ENCODE results near the gene TRPM1. TPM values are rescaled to one million over a fixed set of nuclear protein-coding genes. Genes with fewer than 3 reads are reported as not detected.
A peak's percentile ranks its signal among the peaks of the same experiment; 100 is the strongest.

The TRPM1 gene
- total and polyA plus RNA-seq, 4 donors = 0.09 TPM; not detected in 3

- TF ChIP-seq, protein P1, sequence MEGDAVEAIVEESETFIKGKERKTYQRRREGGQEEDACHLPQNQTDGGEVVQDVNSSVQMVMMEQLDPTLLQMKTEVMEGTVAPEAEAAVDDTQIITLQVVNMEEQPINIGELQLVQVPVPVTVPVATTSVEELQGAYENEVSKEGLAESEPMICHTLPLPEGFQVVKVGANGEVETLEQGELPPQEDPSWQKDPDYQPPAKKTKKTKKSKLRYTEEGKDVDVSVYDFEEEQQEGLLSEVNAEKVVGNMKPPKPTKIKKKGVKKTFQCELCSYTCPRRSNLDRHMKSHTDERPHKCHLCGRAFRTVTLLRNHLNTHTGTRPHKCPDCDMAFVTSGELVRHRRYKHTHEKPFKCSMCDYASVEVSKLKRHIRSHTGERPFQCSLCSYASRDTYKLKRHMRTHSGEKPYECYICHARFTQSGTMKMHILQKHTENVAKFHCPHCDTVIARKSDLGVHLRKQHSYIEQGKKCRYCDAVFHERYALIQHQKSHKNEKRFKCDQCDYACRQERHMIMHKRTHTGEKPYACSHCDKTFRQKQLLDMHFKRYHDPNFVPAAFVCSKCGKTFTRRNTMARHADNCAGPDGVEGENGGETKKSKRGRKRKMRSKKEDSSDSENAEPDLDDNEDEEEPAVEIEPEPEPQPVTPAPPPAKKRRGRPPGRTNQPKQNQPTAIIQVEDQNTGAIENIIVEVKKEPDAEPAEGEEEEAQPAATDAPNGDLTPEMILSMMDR (IDR thresholded peaks at IDR 0.05; ENCODE audit: control extremely low read depth, extremely low read depth) = no peak
- Histone ChIP-seq H3K4me1 (ENCODE audit: control insufficient read depth in 5 of 5, insufficient read depth in 5 of 5, low read length in 5 of 5) (peaks cover 0 to 2% (median 0%) of the 10 kb centered on the region in 5 donors), H3K36me3 (ENCODE audit: control insufficient read depth in 4 of 4, insufficient read depth in 4 of 4, low read length in 4 of 4) (no peaks in the 10 kb centered on the region), H3K27ac (ENCODE audit: low read depth in 1 of 2, low read length in 1 of 2) (no peak overlapping the region), H3K9me3 (ENCODE audit: control insufficient read depth in 4 of 4, insufficient read depth in 3 of 4, low read length in 3 of 4) (no peaks in the 10 kb centered on the region), H3K4me3 (no peak overlapping the region), H3K9ac (ENCODE audit: insufficient read depth in 1 of 2, low read length in 2 of 2) (no peak overlapping the region), H3K27me3 (ENCODE audit: control insufficient read depth in 3 of 3, insufficient read depth in 3 of 3, low read length in 2 of 3) (peaks cover 0 to 3% (median 0%) of the 10 kb centered on the region in 3 donors)
- DNase-seq (no peak), ATAC-seq (ENCODE audit: insufficient read depth, low FRiP score) (no peak)
Observed at GRCh38 chr15:31074321-31074720, 27.2 kb downstream of the TRPM1 start.

DNA sequence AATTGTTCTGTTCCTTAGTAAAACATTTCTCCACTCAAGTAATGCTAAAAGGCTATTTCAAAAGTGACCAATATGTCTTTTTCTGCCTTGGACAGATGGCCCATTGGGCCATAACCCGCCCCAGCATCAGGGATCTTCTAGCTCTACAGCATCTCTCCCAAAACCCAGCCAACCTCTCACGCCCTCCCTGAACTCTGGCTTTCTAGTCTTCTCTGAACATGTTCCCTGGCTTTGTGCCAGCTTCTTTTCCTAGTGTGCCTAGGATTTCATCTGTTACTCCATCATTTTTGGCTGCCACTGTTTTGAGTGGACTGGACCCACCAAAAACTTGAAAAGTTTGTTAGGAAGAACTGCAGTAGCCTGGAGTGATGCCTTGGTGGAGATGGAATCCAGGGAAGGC lies 30.7 kb downstream of the TRPM1 start:
- H3K9me3 ChIP-seq (ENCODE audit: control insufficient read depth in 4 of 4, insufficient read depth in 3 of 4, low read length in 3 of 4) = no peaks in the 10 kb centered on the region
- H3K27ac ChIP-seq (ENCODE audit: low read depth in 1 of 2, low read length in 1 of 2) = no peak overlapping the region
- ATAC-seq (ENCODE audit: insufficient read depth, low FRiP score) (no peak), DNase-seq (peak in 1 of 3 donors; percentile 18)
- no peak overlapping the region for H3K9ac ChIP-seq (ENCODE audit: insufficient read depth in 1 of 2, low read length in 2 of 2)
- H3K27me3 ChIP-seq (ENCODE audit: control insufficient read depth in 3 of 3, insufficient read depth in 3 of 3, low read length in 2 of 3) = no peaks in the 10 kb centered on the region
- peaks cover 0 to 1% (median 0%) of the 10 kb centered on the region in 5 donors for H3K4me1 ChIP-seq (ENCODE audit: control insufficient read depth in 5 of 5, insufficient read depth in 5 of 5, low read length in 5 of 5)
- no peaks in the 10 kb centered on the region for H3K36me3 ChIP-seq (ENCODE audit: control insufficient read depth in 4 of 4, insufficient read depth in 4 of 4, low read length in 4 of 4)
- TF ChIP-seq, protein P1 (IDR thresholded peaks at IDR 0.05; ENCODE audit: control extremely low read depth, extremely low read depth) = no peak
- 74 to 98% methylated on average over 2 of the region's 2 CpGs for WGBS, 2 donors
- H3K4me3 ChIP-seq = no peak overlapping the region

- Histone ChIP-seq H3K9ac (ENCODE audit: insufficient read depth in 1 of 2, low read length in 2 of 2) (no peak overlapping the region), H3K9me3 (ENCODE audit: control insufficient read depth in 4 of 4, insufficient read depth in 3 of 4, low read length in 3 of 4) (no peaks in the 10 kb centered on the region), H3K36me3 (ENCODE audit: control insufficient read depth in 4 of 4, insufficient read depth in 4 of 4, low read length in 4 of 4) (no peaks in the 10 kb centered on the region), H3K4me1 (ENCODE audit: control insufficient read depth in 5 of 5, insufficient read depth in 5 of 5, low read length in 5 of 5) (peaks cover 0 to 1% (median 0%) of the 10 kb centered on the region in 5 donors), H3K27ac (ENCODE audit: low read depth in 1 of 2, low read length in 1 of 2) (no peak overlapping the region), H3K4me3 (no peak overlapping the region), H3K27me3 (ENCODE audit: control insufficient read depth in 3 of 3, insufficient read depth in 3 of 3, low read length in 2 of 3) (no peaks in the 10 kb centered on the region)
- ATAC-seq (ENCODE audit: insufficient read depth, low FRiP score) = peak; percentile 48
- WGBS, 2 donors = 73 to 83% methylated on average over 6 of the region's 6 CpGs
- peak in 2 of 3 donors; percentile 10 to 23 for DNase-seq
- TF ChIP-seq, protein P1 (IDR thresholded peaks at IDR 0.05; ENCODE audit: control extremely low read depth, extremely low read depth) = no peak
Observed at GRCh38 chr15:31069360-31070000, 32.0 kb downstream of the TRPM1 start.

All from lung (tissue), 12 donors.